NCI-H146 treated with DMSO at 0.1 percent for 48 hours (cell line): ENCODE results near the gene ROR1.
"Not testable (repeated sequence)": the region's sequence is repeated elsewhere in the genome, so short reads cannot be mapped to it uniquely, and the experiment has no call there.

ENCODE experiments used
- DNase-seq: peaks from one replicate; lab custom pipeline; 2025; ENCODE audit not compliant: unreplicated experiment; lab: John Stamatoyannopoulos, UW

Gene ROR1

GRCh38 chr1:63792152-63792551 lies 18.3 kb downstream of the ROR1 start:
- DNase-seq = no peak

GRCh38 chr1:63793741-63794240 lies 20.0 kb downstream of the ROR1 start:
- no peak for DNase-seq

DNA sequence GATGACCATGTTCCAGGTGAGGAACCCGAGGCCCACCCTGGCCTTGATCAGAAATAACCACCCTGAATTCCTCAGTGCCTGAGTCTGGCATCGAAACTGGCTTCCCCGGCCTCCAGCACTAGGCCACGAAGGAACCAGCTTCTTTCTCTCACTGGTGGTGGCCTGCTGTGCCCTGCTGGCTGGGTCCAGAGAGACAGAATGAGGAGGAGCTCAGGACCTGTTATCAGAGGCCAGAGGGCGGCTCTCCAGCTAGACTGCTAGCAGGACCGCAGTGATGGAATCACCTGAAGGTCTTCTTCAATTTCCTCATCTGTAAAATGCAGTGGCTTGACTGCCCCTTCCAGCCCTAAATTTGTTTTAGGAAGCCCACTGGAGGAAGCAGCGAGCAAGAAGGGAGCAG lies 20.5 kb downstream of the ROR1 start:
- DNase-seq = no peak

DNA sequence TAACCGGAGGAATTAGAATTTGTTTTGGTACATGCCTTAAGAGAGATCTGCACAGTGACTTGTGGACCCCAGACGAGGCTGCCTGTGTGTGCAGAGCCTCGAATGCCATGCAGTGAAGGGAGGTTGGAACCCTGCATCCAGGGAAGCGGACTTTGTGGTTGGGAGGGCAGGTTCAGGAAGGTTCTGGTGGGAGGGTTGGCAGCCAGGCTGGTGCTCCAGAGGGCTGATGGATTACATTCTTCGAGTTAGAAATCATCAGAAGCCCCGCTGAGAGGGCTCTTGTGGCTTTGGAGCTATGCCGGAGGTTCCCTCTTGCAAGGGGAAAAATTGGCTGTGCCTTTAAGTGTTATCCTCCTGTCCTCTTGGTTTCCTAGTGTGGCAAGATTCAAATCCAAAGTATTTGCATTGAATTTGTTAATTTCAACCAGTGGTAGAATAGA lies 21.1 kb downstream of the ROR1 start:
- DNase-seq = no peak

DNA sequence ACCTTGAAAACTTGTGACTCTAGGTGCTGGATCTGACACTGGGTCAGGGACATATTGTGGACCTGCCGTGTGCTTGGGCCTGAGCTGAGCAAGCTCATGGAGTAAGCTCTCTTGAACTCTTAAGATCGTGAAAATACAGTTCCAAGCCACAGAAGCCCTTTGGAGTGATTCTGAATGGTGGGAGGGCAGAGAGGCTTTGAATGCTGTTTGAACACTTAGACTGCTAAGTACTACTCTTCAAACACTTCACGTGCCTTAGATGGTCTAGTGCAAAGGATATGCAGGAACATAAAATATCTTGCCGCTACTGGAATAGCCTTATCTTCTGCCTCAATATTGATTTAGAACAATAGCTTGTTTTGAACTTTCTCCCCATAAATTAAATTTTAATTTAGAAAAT lies 21.6 kb downstream of the ROR1 start:
- no peak for DNase-seq

DNA sequence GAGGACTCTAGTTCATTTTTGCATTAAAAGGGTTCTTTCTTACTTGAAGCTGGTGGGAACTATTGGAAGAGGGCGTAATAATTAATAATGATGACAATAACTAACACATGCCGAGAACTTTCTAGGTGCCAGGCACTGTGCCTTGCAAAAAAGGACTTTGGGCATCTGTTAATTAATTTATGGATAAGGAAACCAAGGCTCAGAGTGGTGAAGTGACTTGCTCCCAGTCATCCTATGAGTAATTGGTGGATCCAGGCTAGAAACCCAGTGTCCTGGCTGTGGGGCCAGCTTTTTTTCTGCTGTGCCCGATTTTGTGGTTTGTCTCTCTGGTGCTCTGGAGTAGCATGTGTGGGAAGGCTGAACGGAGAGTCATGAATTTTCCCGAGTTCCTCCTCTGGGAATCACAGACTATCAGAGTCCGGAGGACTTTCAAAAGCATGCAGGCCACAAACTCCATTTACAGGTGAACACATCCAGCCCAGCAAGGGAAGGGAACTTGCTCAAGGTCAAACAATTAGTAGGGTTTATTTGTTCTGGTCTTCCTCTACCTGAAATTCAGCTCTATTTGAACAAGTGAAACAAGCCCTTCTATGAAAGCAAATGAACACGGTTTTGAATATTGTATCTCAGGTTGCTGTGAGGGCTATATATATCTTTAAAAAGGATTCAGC lies 23.4 kb downstream of the ROR1 start:
- no peak for DNase-seq

DNA sequence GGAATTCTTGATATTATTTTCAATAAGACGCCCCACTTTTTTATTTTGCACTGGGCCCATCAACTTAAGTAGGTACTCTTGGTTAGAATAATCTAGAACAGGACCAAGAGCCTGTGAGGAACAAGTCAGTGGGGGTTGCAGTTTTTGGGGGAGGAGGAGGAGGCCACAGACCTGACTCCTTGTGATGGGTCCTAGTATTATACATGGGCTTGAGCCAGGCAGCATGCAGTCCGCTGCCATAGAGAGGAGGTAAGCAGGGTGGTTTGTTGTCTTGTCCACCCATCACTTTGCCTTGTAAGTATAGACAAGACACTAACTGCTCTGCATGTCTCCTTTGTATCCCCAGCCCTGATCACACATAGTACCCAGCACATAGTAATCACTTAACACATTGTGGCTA lies 24.5 kb downstream of the ROR1 start:
- no peak for DNase-seq

DNA sequence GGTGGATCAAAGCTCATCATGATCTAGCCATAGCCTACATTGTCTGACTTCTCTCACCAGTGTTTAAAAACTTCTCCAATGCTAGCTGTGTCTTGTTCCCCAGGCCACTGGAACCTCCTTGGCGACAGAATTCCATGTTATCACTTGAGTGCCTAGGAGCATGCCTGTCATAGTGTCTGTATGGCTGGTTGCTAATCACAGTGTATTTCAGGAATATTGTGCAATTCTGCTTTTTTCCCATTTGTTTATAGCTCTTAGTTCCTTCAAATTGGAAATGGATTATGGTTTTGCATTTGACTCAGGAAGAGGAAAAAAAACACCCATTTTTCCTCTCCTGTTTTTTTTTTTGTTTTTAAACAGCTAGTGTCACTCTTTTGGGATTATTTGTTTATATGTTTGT lies 25.5 kb downstream of the ROR1 start:
- DNase-seq = no peak

- no peak for DNase-seq
Measured at GRCh38 chr1:63799820-63800219, 26.0 kb downstream of the ROR1 start.

GRCh38 chr1:63802109-63802508 lies 28.3 kb downstream of the ROR1 start:
- no peak for DNase-seq

- DNase-seq = no peak
Measured at GRCh38 chr1:63804829-63805484, 31.1 kb downstream of the ROR1 start.

GRCh38 chr1:63807046-63807445 lies 33.2 kb downstream of the ROR1 start:
- DNase-seq = no peak

DNA sequence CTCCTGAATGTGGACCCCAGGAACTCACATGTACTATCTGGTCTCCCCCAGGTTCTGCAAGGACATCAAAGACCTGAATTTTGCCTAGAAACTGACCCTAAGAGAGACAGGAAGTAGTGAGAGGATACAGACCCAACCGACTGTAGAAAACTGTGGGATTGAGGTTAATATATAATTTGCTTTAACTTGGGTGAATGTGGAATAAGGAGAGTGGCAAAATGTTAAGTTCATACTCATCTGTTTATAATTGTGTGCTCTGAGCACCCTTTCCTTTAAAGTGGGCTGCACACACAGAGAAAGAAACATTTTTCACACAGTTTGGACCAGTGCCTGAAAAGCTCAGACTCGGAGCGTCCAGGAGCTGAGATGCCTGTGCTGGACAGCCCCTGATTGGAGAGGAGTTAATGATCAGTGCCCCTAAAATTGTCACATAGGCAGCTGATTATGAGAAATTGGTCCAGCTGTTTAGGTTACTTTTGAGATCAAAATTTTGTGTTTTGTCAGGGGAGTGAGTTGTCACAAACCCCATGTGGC lies 37.2 kb downstream of the ROR1 start:
- no peak for DNase-seq

DNA sequence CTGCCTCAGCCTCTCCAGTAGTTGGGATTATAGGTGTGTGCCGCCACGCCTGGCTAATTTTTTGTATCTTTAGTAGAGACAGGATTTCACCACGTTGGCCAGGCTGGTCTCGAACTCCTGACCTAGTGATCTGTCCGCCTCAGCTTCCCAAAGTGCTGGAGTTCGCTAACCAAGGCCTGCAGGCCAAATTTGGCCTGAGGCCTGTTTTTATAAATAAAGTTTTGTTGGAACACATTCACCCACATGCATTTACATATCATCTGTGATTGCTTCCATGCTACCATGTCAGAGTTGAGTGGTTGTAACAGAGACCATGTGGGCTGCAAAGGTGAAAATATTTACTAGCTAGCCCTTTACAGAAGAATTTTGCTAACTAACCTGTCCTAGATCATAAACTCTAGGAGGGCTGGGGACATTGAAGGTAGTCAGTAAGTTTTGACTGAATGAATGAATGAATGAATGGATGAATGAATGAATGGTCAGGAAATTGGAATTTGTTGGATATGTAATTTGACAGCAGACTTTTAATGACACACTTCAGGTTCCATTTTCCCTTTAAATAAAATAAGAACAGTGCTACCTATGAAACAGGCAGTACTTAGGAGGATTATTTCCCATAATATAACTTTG lies 38.4 kb downstream of the ROR1 start:
- no peak for DNase-seq

DNA sequence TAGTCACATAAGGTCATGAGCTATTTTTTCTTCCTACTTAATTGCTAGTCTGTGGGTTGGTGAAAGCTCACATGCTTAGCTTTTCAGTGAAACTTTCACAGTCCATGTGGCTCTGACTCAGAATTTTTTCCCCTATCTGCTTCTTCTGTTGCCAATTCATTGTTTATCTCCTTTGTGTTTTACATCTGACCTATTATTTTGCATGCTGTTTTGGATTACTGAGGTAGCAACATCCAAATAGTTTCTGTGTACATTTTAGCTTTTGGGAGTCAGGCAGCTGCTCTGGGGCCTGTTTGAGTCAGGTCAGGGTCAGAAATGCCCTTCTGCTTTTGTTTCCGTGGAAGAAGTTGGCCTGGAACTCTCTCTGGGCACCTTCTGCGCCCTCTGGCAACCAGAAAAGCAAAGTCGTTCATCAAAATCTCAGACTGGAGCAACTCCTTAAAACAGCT lies 40.0 kb downstream of the ROR1 start:
- no peak for DNase-seq

DNA sequence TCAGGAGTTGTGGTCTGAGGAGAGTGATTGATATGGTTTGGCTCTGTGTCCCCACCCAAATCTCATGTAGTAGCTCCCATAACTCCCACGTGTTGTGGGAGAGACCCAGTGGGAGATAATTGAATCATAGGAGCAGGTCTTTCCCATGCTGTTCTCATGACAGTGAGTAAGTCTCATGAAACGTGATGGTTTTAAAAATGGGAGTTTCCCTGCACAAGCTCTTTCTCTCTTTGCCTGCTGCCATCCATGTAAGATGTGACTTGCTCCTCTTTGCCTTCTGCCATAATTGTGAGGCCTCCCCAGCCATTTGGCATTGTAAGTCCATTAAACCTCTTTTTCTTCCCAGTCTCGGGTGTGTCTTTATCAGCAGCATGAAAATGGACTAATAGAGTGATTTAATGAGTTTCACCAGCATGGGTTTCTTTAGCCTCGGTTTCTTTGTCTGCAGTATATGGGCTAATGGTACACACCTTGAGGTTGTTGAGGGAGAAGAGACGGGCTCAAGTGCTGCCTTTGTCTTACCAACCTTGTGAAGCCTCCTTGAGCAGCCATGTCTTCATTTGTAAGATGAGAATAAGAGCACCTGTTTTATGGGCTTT lies 42.5 kb downstream of the ROR1 start:
- not testable (repeated sequence) for DNase-seq

GRCh38 chr1:63817152-63817667 lies 43.4 kb downstream of the ROR1 start:
- no peak for DNase-seq

DNA sequence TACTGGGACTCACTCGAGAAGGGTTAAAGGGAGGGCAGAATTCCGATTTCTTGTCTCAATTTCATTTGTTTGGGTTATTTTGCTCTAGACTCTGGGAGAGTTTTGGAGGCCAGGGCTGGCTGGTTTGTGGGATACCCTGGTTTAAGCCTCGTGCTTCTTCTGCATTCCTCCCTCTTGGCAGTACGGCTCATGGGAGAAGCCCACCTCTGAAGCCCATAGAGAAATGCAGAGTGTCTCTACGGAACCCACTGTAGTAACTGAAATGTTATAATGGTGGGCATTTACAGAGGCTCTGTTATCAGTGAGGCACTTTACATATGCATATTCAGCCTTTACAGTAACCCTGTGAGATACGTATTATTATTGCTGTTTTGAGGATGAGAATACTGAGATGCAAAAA lies 43.9 kb downstream of the ROR1 start:
- DNase-seq = no peak

- no peak for DNase-seq
Measured at GRCh38 chr1:63818567-63819325, 44.9 kb downstream of the ROR1 start.

GRCh38 chr1:63819795-63820194 lies 46.0 kb downstream of the ROR1 start:
- DNase-seq = no peak
